ENCODE results near the gene CETP. TPM values are rescaled to one million over a fixed set of nuclear protein-coding genes. Genes with fewer than 3 reads are reported as not detected.

The CETP gene
- total RNA-seq, 1 experiment from 2014 or later, result not detected

DNA sequence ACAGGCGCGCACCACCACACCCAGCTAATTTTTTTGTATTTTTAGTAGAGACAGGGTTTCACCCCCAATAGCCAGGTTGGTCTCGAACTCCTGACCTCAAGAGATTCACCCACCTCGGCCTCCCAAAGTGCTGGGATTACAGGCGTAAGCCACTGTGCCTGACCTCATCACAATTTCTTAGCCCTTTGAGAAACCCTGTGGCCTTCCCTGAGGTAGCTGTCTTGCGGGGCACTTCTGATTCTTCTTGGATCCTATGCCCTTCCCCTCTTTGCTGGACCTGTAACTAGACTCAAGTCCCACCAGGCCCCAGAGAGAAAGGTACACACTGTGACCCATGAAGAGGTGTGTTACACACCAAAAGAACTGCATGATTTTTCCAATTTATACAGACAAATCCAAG, 13.5 kb upstream of the CETP start:
- in situ Hi-C loops (cut with HindIII; ENCODE audit: low pct_unique_long_range_greater_than_20kb, low sequenced_read_pairs), result no loop called here
- DNase-seq (ENCODE audit: low read depth, low spot score), result no peak

DNA sequence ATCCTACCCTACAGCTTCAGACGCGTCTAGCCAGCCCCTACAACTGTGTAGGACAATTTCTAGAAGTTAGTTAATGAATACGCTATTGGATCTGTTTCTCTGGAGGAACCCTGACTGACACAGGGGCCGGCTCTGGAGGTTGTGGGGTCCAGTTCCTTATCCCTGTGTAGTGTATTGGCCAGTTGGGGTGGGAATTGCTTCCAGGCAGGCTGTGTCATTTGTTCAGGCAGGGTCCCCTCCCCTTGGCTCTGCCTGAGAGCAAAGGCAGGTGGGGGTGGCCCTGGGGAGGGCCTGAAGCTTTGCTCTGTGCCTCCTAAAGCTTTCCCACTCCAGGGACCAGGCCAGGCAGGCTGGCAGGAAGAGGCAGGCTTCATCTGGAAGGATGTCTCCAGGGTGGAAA, 11.7 kb upstream of the CETP start:
- DNase-seq (ENCODE audit: low read depth, low spot score), result no peak

DNA sequence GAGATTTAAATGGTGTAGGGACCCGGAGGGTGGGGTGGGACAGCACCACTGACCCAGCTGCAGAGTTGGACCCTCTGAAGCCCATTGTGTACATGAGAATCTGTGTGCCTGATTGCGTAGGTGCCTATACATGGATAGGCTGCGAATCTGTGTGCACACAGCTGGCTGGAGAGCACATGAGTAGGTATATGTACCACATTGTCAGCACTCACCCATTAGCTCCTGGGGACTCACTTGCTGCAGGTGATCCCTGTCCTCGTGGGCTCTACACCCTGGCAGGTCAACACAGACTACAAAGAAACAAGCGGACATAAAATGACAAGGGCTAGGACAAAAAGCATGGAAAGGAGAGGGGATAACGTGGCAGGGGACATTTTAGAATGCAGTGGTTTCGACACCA, 11.3 kb upstream of the CETP start:
- no peak for DNase-seq (ENCODE audit: low read depth, low spot score)
- in situ Hi-C loops (cut with HindIII; ENCODE audit: low pct_unique_long_range_greater_than_20kb, low sequenced_read_pairs), result no loop called here

More for the DNA sequence above, 11.7 kb upstream of the CETP start:
- in situ Hi-C loops (cut with HindIII; ENCODE audit: low pct_unique_long_range_greater_than_20kb, low sequenced_read_pairs), result no loop called here

DNA sequence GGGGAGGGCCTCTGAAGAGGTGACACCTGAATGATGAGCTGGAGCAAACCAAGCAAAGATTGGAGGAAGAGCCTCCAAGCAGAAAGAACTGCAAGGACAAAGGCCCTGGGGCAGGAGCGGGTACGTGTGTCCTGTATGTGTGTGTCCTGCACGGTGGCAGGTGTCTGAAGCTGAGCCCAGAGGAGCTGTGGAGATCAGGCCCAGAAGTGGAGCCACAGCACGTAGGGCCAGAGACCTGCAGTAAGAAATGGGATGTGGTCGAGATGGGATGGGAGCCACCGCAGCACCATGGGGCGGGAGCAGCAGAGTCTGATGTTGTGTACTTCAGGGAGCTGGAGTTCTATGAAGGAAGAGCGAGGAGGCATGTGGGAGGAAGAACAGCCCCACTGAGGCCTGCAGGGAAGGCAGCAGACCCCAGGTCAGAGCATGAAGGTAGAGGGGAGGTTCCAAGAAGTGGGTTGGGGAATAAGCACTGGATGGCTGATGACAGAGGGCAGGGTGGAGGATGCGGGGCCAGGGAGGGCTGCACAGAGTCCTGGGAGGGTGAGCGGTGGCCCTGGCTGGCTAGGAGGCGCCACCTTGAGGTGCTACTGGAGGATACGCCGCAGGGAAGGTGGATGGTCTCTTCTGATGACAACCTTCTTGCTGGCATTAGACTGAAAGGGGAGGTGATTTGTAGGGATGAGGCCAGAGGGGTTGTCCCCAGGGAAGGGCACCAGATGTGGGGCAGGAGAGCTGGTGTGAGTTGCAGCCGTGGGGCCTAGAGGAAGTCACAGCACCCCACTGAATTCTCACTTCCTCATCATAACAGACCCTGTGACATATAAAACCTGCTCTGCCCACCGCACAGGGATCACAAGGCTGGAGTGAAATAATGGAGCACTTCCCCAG, 10.6 kb upstream of the CETP start:
- in situ Hi-C loops (cut with HindIII; ENCODE audit: low pct_unique_long_range_greater_than_20kb, low sequenced_read_pairs), result no loop called here
- DNase-seq (ENCODE audit: low read depth, low spot score), result peak; percentile 65

DNA sequence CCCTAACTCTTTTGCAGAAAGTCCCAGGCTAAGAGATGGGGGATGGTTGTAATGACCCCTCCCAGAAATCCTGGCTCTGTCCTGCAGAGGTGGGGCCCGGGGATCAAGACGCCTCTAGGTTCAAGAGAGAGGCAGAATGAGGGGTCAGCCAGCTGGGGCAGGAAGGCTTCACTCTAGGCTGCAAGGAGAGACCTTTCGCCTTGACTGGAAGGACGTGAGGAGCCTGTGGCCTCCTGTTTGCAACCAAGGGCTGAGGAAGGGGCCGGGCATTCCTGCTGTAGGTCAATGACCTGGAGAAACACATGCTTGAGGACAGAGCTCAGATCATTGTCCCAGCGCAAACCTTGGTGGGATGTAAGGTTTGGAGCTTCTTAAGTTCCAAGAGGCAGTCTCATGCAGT, 8.7 kb upstream of the CETP start:
- no peak for DNase-seq (ENCODE audit: low read depth, low spot score)
- in situ Hi-C loops (cut with HindIII; ENCODE audit: low pct_unique_long_range_greater_than_20kb, low sequenced_read_pairs), result no loop called here

DNA sequence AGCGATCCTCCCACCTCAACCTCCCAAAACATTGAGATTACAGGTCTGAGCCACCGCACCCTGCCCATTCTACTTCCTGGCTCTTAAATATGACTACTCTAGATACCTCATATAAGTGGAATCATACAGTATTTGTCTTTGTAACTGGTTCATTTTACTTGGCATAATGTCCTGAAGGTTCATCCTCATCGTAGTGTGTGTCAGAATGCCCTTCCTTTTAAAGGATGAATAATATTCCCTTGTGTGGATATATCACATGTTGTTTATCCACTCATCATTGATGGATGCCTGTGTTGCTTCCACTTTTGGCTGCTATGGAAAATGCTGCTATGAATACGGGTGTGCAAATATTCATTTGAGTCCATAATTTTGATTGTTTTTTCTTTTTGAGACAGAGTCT, 5.7 kb upstream of the CETP start:
- no peak for DNase-seq (ENCODE audit: low read depth, low spot score)

GRCh38 chr16:56956756-56957155, 5.0 kb upstream of the CETP start:
- in situ Hi-C loops (cut with HindIII; ENCODE audit: low pct_unique_long_range_greater_than_20kb, low sequenced_read_pairs), result no loop called here
- DNase-seq (ENCODE audit: low read depth, low spot score), result no peak

More for the DNA sequence above, 5.7 kb upstream of the CETP start:
- in situ Hi-C loops (cut with HindIII; ENCODE audit: low pct_unique_long_range_greater_than_20kb, low sequenced_read_pairs), result no loop called here

- no peak for DNase-seq (ENCODE audit: low read depth, low spot score)
- in situ Hi-C loops (cut with HindIII; ENCODE audit: low pct_unique_long_range_greater_than_20kb, low sequenced_read_pairs), result no loop called here
Measured at GRCh38 chr16:56960681-56961281, 969 bp upstream of the CETP start.

GRCh38 chr16:56961386-56961785, 364 bp upstream of the CETP start:
- in situ Hi-C loops (cut with HindIII; ENCODE audit: low pct_unique_long_range_greater_than_20kb, low sequenced_read_pairs), result no loop called here
- no peak for DNase-seq (ENCODE audit: low read depth, low spot score)

DNA sequence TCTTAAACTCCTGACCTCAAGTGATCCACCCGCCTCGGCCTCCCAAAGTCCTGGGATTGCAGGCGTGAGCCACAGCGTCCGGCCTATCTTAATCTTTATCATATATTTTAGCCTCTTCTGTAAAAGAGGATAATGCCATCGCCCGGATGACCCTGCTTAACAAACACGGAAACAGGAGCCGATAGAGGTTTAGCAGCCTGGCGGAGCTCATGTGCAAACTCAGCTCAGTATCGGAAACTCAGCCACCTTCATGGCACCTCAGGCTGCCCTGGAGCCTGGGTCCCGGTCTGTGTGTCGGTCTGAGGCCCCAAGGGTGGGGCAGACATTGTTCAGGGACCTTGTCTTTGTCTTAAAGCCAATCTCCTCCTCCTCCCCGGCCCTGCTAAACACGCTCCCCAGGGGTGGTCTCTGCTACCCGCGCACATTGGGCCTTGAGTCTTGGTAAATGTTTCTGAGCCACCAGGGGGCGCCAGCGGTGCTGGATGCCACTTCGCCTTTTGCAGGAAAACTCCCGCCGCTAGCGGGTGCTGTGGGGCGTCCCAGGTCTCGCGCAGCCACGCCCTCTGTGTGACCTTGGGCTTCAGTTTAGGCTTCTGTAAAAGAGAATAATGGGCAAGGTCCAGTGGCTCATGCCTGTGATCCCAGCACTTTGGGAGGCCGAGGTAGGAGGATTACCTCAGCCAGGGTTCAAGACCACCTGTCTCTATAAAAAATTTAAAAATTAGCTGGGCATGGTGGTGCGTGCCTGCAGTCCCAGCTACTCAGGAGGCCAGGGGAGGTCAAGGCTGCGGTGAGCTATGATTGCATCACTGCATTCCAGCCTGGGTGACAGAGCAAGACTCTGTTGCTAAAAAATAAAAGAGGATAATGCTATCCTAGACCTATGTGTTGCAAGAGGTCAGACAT, 2.7 kb downstream of the CETP start:
- in situ Hi-C loops (cut with HindIII; ENCODE audit: low pct_unique_long_range_greater_than_20kb, low sequenced_read_pairs), result no loop called here
- peak; percentile 87 for DNase-seq (ENCODE audit: low read depth, low spot score)

DNA sequence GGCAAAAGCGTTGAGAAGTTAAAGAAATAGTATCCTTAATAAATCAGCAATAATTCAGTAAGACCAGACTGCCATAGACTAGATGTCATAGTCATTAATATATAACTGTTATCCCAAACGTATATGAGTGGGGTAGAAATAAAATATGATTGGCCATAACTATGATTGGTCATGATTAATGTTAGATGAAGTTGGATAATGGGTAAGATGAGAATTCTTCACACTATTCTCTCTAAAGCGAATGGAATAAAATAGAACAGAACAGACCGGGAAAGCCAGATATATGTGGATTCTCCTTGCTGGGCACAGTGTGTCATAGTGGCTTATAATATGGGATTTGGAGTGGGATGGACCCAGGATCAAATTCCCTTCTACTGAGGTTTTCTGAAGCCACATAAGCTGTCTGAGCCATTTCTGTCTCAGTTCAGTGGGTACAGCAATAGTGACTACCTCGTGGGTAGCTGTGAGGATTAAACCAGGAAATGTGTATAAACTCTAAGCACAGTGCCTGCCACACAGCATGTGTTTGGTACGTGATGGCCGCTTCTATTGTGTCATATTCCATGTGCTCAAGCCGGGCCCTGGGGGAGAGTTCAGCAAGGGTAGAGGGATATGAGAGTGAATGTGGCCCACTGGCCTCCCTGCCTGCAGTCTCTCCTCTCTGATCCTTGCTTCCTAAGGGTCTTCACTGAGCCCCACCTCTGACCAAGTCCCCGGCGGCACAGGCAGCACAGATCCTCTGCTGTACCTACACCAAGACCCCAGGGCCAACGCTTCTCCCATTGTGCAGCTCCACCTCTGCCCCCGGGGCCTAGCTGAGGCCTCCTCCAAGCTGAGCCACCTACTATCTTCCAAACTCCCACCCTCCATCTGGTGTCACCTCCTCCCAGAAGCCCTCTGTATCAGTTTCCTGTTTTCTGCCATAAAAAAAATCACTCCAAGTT, 3.7 kb downstream of the CETP start:
- no peak for DNase-seq (ENCODE audit: low read depth, low spot score)
- in situ Hi-C loops (cut with HindIII; ENCODE audit: low pct_unique_long_range_greater_than_20kb, low sequenced_read_pairs), result no loop called here

DNA sequence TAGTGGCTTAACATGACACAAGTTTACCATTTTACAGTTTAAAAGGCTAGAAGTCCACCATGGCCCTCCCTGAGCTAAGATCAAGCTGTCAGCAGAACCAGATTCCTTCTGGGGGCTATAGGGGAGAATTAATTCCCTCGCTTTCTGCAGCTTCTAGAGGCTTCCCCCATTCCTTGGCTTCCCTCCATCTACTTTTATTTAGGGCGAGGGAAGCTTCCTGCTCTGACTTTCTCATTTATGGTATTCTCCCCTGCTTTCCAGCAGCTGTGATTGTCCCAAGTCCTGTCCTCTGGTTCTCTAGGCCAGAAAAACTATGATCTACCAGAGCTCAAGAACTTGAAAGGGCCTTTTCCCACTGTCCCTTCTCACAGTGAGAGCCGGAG, 4.3 kb downstream of the CETP start:
- no peak for DNase-seq (ENCODE audit: low read depth, low spot score)
- in situ Hi-C loops (cut with HindIII; ENCODE audit: low pct_unique_long_range_greater_than_20kb, low sequenced_read_pairs), result no loop called here

DNA sequence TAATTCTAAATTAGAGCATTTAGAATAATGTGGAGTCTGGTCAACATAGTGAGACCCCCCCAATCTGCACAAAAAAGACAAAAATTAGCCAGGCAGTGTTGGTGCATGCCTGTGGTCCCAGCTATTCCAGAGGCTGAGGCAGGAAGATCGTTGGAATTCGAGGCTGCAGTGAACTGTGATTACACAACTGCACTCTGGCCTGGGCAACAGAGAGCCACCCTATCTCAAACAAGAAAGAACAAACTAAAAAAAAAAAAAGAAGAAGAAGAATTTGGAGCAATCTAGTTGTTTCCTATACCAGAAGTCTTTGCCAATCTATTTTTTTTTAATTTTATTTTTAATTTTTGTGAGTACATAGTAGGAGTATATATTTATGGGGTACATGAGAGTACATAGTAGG, 6.0 kb downstream of the CETP start:
- no peak for DNase-seq (ENCODE audit: low read depth, low spot score)
- in situ Hi-C loops (cut with HindIII; ENCODE audit: low pct_unique_long_range_greater_than_20kb, low sequenced_read_pairs), result no loop called here

GRCh38 chr16:56969769-56970168, 8.0 kb downstream of the CETP start:
- DNase-seq (ENCODE audit: low read depth, low spot score), result no peak
- in situ Hi-C loops (cut with HindIII; ENCODE audit: low pct_unique_long_range_greater_than_20kb, low sequenced_read_pairs), result no loop called here

DNA sequence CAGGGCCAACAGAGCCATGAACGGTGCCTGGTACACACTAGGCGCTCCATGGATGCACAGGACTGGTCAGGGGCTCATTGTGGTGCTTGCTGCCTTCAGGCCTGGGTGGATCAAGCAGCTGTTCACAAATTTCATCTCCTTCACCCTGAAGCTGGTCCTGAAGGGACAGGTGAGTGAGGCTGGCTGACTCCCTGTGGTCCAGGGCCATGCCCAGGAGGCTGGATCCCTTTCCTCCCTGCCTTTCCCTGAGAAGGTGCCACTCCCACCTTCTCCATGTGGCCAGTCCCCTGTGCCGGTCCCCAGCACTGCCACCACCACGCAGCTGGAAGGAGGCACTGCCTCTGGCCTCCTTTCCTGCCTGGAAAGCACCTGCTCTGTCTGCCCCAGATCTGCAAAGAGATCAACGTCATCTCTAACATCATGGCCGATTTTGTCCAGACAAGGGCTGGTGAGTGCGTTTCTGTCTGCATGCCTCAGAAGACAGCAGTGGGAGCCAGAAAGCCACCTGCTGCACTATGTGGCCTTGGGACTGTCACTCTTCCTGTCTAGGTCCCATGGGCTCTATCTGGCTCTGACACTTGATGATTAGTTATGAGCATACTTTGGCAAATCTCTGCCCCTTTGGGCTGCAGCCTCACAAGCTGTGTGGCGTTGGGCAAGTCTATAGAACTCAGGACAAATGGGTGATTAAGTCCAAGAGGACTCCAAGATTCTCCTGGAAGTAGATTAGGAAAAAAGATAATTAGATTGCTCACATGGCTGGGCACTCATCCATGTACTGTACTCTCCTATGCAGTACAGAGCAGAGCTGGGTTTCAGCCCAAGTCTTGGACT, 9.4 kb downstream of the CETP start:
- in situ Hi-C loops (cut with HindIII; ENCODE audit: low pct_unique_long_range_greater_than_20kb, low sequenced_read_pairs), result no loop called here
- DNase-seq (ENCODE audit: low read depth, low spot score), result no peak

DNA sequence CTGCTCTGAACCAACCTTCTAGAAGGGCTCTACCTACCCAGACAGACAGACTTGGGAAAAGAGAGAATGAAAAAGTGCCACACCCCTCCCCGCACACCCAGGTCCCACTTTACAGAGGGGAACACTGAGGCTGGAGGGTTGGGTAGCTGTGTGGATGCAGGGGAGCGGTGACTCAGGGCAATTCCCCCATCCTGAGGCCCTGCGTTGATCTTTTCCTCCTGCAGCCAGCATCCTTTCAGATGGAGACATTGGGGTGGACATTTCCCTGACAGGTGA, 10.0 kb downstream of the CETP start:
- DNase-seq (ENCODE audit: low read depth, low spot score), result no peak
- in situ Hi-C loops (cut with HindIII; ENCODE audit: low pct_unique_long_range_greater_than_20kb, low sequenced_read_pairs), result no loop called here
